SK-N-SH (cell line): Measurements from ENCODE around the gene UBE2K.

ENCODE experiments used
- CTCF ChIP-seq: fragments of 200-600 bp; sonication (generic); IDR thresholded peaks from 2 replicates; pipeline ENCODE4 v1.6.1; 2017; ENCODE audit warnings: antibody characterized with exemption, mild to moderate bottlenecking, moderate library complexity
- EP300 ChIP-seq, 2 experiments: IDR thresholded peaks; 2 replicates each; pipeline versions ENCODE4 v1.4.0 to v1.6.1; 2012; ENCODE audit warnings: borderline replicate concordance in 1 of 2, low read depth in 1 of 2, low read length in 1 of 2
- EZH2phosphoT487 ChIP-seq: fragments of 200-600 bp; sonication (generic); IDR thresholded peaks from 2 replicates; pipeline ENCODE4 v1.6.1; 2017; ENCODE audit warnings: low read depth, mixed run types, mild to moderate bottlenecking, antibody characterized with exemption, moderate library complexity, borderline replicate concordance
- JUND ChIP-seq: IDR thresholded peaks from 2 replicates; pipeline ENCODE4 v1.4.0; 2012
- PBX3 ChIP-seq: IDR thresholded peaks from 2 replicates; pipeline ENCODE4; 2012
- POLR2AphosphoS5 ChIP-seq: IDR thresholded peaks from 2 replicates; pipeline ENCODE4 v1.6.1; 2012; ENCODE audit warnings: low read depth, low read length
- RCOR1 ChIP-seq: fragments of 150-350 bp; IDR thresholded peaks from 2 replicates; pipeline ENCODE4 v1.6.1; 2017; ENCODE audit warnings: antibody characterized with exemption, low read length
- RFX5 ChIP-seq: IDR thresholded peaks from 2 replicates; pipeline ENCODE4 v1.6.1; 2012; ENCODE audit warnings: mild to moderate bottlenecking, improper control_type of control experiment, low read length
- RXRA ChIP-seq: IDR thresholded peaks from 2 replicates; pipeline ENCODE4 v1.4.0; 2012; ENCODE audit warnings: low read depth, mild to moderate bottlenecking, borderline replicate concordance
- SIN3A ChIP-seq: IDR thresholded peaks from 2 replicates; pipeline ENCODE4 v1.6.1; 2012; ENCODE audit warnings: low read depth, mild to moderate bottlenecking, low read length, moderate library complexity, borderline replicate concordance
- TAF1 ChIP-seq: IDR thresholded peaks from 2 replicates; pipeline ENCODE4 v1.6.1; 2012; ENCODE audit warnings: low read depth, mild to moderate bottlenecking, low read length, moderate library complexity, borderline replicate concordance
- TCF12 ChIP-seq: IDR thresholded peaks from 2 replicates; pipeline ENCODE4 v1.4.0; 2012
- TF ChIP-seq, protein P1 (sequence below): IDR thresholded peaks from 2 replicates; pipeline ENCODE4 v1.4.0; 2012; ENCODE audit warnings: low read depth

- TF ChIP-seq SIN3A: no peak
- no peak for TF ChIP-seq POLR2AphosphoS5
- no peak for TF ChIP-seq RFX5
- TF ChIP-seq CTCF: no peak
- no peak for TF ChIP-seq EZH2phosphoT487
- no peak for TF ChIP-seq RCOR1
- TF ChIP-seq JUND: no peak
- no peak for TF ChIP-seq RXRA
- no peak for TF ChIP-seq TCF12
- TF ChIP-seq PBX3: no peak
- TF ChIP-seq TAF1: no peak
- TF ChIP-seq EP300 (IDR thresholded peaks at IDR 0.05; ENCODE audit: borderline replicate concordance in 1 of 2, low read depth in 1 of 2, low read length in 1 of 2): no peak
- TF ChIP-seq, protein P1, sequence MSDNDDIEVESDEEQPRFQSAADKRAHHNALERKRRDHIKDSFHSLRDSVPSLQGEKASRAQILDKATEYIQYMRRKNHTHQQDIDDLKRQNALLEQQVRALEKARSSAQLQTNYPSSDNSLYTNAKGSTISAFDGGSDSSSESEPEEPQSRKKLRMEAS: no peak
Measured at GRCh38 chr4:39818646-39819045, 120.7 kb downstream of the UBE2K start.
